T47D (cell line): Measurements from ENCODE around the gene ZNF70.

ENCODE experiments used
- DNase-seq, 2 experiments: peaks; one replicate each; pipeline versions ENCODE4 v3.0.0 to v3.0.0-alpha.2; 2011 to 2012; ENCODE audit warnings: low read depth in 1 of 2, low spot score in 1 of 2
- JUND ChIP-seq: IDR thresholded peaks from 2 replicates; pipeline ENCODE4 v1.6.1; 2012; ENCODE audit warnings: low read depth
- in situ Hi-C: cut with HindIII; loops from 2 replicates; pipeline ENCODE4 v1.10.0; 2016; ENCODE audit warnings: low sequenced_read_pairs, low pct_unique_long_range_greater_than_20kb

ZNF70 gene

GRCh38 chr22:23784215-23784732, 33.4 kb upstream of the ZNF70 start:
- in situ Hi-C loops, result no loop called here
- no peak for DNase-seq
- no peak for TF ChIP-seq JUND

- no peak for DNase-seq
- TF ChIP-seq JUND, result no peak
- in situ Hi-C loops, result no loop called here
These were observed 32.6 kb upstream of the ZNF70 start for GRCh38 chr22:23783265-23784150.

GRCh38 chr22:23782703-23783102, 31.8 kb upstream of the ZNF70 start:
- in situ Hi-C loops, result no loop called here
- DNase-seq, result no peak
- TF ChIP-seq JUND, result no peak

GRCh38 chr22:23782252-23782651, 31.3 kb upstream of the ZNF70 start:
- in situ Hi-C loops, result no loop called here
- no peak for DNase-seq
- TF ChIP-seq JUND, result no peak

- DNase-seq, result no peak
- in situ Hi-C loops, result no loop called here
- TF ChIP-seq JUND, result no peak
These were observed 30.7 kb upstream of the ZNF70 start for GRCh38 chr22:23781511-23782183.

GRCh38 chr22:23781065-23781464, 30.2 kb upstream of the ZNF70 start:
- DNase-seq, result no peak
- no peak for TF ChIP-seq JUND
- in situ Hi-C loops, result no loop called here

GRCh38 chr22:23780146-23780748, 29.3 kb upstream of the ZNF70 start:
- no peak for DNase-seq
- TF ChIP-seq JUND, result no peak
- in situ Hi-C loops, result no loop called here

- TF ChIP-seq JUND, result no peak
- in situ Hi-C loops, result no loop called here
- DNase-seq, result no peak
These were observed 28.8 kb upstream of the ZNF70 start for GRCh38 chr22:23779731-23780130.

GRCh38 chr22:23779083-23779482, 28.2 kb upstream of the ZNF70 start:
- no peak for TF ChIP-seq JUND
- in situ Hi-C loops, result no loop called here
- no peak for DNase-seq

GRCh38 chr22:23778577-23778900, 27.6 kb upstream of the ZNF70 start:
- DNase-seq, result no peak
- no peak for TF ChIP-seq JUND
- in situ Hi-C loops, result no loop called here

GRCh38 chr22:23777776-23778576, 27.1 kb upstream of the ZNF70 start:
- in situ Hi-C loops, result no loop called here
- TF ChIP-seq JUND, result no peak
- DNase-seq, result no peak

GRCh38 chr22:23775779-23776375, 25.0 kb upstream of the ZNF70 start:
- DNase-seq, result peak in 1 of 2 experiments; percentile 35
- TF ChIP-seq JUND, result no peak
- in situ Hi-C loops, result no loop called here
